ENCODE measurements around the gene MMAB. TPM values are rescaled to one million over a fixed set of nuclear protein-coding genes. Genes with fewer than 3 reads are reported as not detected.

Gene MMAB
- total and polyA plus RNA-seq, 2 of the 13 experiments (the other 11 are each of a cell fraction or from before 2014, with no cell fraction given): 26.1 to 77.3 TPM

GRCh38 chr12:109588461-109589239 lies 15.3 kb upstream of the MMAB start (continued):
- TF ChIP-seq ZNF18 (CRISPR knock-in tag; IDR thresholded peaks at IDR 0.05; ENCODE audit: insufficient replicate concordance) (no peak), AGO2 (optimal IDR thresholded peaks at IDR 0.05; ENCODE audit: low read depth, low read length) (peak; percentile 63), FOXP1 (IDR thresholded peaks at IDR 0.05) (no peak), FOXP1 (CRISPR knock-in tag; IDR thresholded peaks at IDR 0.05) (0 out of 2 replicates have a peak, but pooled peaks have one; percentile 5), KLF15 (CRISPR knock-in tag; IDR thresholded peaks at IDR 0.05; ENCODE audit: borderline replicate concordance) (no peak), ZNF749 (CRISPR knock-in tag; IDR thresholded peaks at IDR 0.05; ENCODE audit: borderline replicate concordance) (no peak), DMAP1 (CRISPR knock-in tag; IDR thresholded peaks at IDR 0.05) (no peak), PCBP2 (optimal IDR thresholded peaks at IDR 0.05; ENCODE audit: low read depth, low read length, poor library complexity, severe bottlenecking) (no peak), ZNF362 (CRISPR knock-in tag; IDR thresholded peaks at IDR 0.05; ENCODE audit: borderline replicate concordance) (no peak), CBX5 (CRISPR knock-in tag; IDR thresholded peaks at IDR 0.05; ENCODE audit: borderline replicate concordance) (no peak), BHLHE40 (IDR thresholded peaks at IDR 0.05; ENCODE audit: low read length) (no peak), ZMYM2 (CRISPR knock-in tag; IDR thresholded peaks at IDR 0.05) (0 out of 2 replicates have a peak, but pooled peaks have one; percentile 51), ZKSCAN1 (IDR thresholded peaks at IDR 0.05; ENCODE audit: low read length) (peak; percentile 96), ZNF224 (CRISPR knock-in tag; IDR thresholded peaks at IDR 0.05) (no peak), MYNN (CRISPR knock-in tag; IDR thresholded peaks at IDR 0.05; ENCODE audit: low read depth) (no peak), WIZ (CRISPR knock-in tag; IDR thresholded peaks at IDR 0.05) (no peak)
- TF ChIP-seq, protein P1, sequence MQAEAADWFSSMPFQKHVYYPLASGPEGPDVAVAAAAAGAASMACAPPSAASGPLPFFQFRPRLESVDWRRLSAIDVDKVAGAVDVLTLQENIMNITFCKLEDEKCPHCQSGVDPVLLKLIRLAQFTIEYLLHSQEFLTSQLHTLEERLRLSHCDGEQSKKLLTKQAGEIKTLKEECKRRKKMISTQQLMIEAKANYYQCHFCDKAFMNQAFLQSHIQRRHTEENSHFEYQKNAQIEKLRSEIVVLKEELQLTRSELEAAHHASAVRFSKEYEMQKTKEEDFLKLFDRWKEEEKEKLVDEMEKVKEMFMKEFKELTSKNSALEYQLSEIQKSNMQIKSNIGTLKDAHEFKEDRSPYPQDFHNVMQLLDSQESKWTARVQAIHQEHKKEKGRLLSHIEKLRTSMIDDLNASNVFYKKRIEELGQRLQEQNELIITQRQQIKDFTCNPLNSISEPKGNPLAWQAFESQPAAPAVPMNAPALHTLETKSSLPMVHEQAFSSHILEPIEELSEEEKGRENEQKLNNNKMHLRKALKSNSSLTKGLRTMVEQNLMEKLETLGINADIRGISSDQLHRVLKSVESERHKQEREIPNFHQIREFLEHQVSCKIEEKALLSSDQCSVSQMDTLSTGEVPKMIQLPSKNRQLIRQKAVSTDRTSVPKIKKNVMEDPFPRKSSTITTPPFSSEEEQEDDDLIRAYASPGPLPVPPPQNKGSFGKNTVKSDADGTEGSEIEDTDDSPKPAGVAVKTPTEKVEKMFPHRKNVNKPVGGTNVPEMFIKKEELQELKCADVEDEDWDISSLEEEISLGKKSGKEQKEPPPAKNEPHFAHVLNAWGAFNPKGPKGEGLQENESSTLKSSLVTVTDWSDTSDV (CRISPR knock-in tag; IDR thresholded peaks at IDR 0.05): no peak
- TF ChIP-seq, protein P2, sequence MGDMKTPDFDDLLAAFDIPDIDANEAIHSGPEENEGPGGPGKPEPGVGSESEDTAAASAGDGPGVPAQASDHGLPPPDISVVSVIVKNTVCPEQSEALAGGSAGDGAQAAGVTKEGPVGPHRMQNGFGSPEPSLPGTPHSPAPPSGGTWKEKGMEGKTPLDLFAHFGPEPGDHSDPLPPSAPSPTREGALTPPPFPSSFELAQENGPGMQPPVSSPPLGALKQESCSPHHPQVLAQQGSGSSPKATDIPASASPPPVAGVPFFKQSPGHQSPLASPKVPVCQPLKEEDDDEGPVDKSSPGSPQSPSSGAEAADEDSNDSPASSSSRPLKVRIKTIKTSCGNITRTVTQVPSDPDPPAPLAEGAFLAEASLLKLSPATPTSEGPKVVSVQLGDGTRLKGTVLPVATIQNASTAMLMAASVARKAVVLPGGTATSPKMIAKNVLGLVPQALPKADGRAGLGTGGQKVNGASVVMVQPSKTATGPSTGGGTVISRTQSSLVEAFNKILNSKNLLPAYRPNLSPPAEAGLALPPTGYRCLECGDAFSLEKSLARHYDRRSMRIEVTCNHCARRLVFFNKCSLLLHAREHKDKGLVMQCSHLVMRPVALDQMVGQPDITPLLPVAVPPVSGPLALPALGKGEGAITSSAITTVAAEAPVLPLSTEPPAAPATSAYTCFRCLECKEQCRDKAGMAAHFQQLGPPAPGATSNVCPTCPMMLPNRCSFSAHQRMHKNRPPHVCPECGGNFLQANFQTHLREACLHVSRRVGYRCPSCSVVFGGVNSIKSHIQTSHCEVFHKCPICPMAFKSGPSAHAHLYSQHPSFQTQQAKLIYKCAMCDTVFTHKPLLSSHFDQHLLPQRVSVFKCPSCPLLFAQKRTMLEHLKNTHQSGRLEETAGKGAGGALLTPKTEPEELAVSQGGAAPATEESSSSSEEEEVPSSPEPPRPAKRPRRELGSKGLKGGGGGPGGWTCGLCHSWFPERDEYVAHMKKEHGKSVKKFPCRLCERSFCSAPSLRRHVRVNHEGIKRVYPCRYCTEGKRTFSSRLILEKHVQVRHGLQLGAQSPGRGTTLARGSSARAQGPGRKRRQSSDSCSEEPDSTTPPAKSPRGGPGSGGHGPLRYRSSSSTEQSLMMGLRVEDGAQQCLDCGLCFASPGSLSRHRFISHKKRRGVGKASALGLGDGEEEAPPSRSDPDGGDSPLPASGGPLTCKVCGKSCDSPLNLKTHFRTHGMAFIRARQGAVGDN (CRISPR knock-in tag; IDR thresholded peaks at IDR 0.05): peak; percentile 81

Measured in HepG2 (cell line).